ENCODE measurements around the gene PXK. TPM values are rescaled to one million over a fixed set of nuclear protein-coding genes. Genes with fewer than 3 reads are reported as not detected.

Gene PXK
- total and polyA plus RNA-seq, 10 of the 15 experiments (the other 5 are each of a cell fraction or from before 2014, with no cell fraction given): 8.4 to 38.0 (median 27.6) TPM

- CTCF ChIA-PET: interaction anchor here (1.0 kb wide), 1 partner anchor 295 kb away, joined by 3 read pairs; no protein-coding TSS in a partner anchor
- FAIRE-seq (no peak), DNase-seq (ENCODE audit: low read depth, low spot score) (no peak), ATAC-seq (no peak)
- TF ChIP-seq RAD51 (IDR thresholded peaks at IDR 0.05): no peak
- TF ChIP-seq SIX5 (IDR thresholded peaks at IDR 0.05; ENCODE audit: low read depth, low read length, severe bottlenecking): no peak
- no peak for TF ChIP-seq SREBF2 (IDR thresholded peaks at IDR 0.05; ENCODE audit: low read length)
- TF ChIP-seq CBFB (IDR thresholded peaks at IDR 0.05; ENCODE audit: low read depth): no peak
- TF ChIP-seq CHD4 (IDR thresholded peaks at IDR 0.05): no peak
- no peak for TF ChIP-seq SUZ12 (IDR thresholded peaks at IDR 0.05; ENCODE audit: unreplicated experiment)
- TF ChIP-seq, protein P1, sequence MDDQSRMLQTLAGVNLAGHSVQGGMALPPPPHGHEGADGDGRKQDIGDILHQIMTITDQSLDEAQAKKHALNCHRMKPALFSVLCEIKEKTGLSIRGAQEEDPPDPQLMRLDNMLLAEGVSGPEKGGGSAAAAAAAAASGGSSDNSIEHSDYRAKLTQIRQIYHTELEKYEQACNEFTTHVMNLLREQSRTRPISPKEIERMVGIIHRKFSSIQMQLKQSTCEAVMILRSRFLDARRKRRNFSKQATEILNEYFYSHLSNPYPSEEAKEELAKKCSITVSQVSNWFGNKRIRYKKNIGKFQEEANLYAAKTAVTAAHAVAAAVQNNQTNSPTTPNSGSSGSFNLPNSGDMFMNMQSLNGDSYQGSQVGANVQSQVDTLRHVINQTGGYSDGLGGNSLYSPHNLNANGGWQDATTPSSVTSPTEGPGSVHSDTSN (IDR thresholded peaks at IDR 0.05; ENCODE audit: insufficient replicate concordance, low read depth, low read length): no peak
- TF ChIP-seq CHD2 (IDR thresholded peaks at IDR 0.05; ENCODE audit: borderline replicate concordance, low read depth, low read length): no peak
- TF ChIP-seq RUNX3 (IDR thresholded peaks at IDR 0.05; ENCODE audit: low read length): no peak
- no peak for TF ChIP-seq BMI1 (IDR thresholded peaks at IDR 0.05; ENCODE audit: borderline replicate concordance)
- no peak for TF ChIP-seq BRCA1 (IDR thresholded peaks at IDR 0.05; ENCODE audit: low read depth, low read length)
- no peak for TF ChIP-seq BCL11A (IDR thresholded peaks at IDR 0.05; ENCODE audit: low read depth, low read length)
- TF ChIP-seq, protein P2, sequence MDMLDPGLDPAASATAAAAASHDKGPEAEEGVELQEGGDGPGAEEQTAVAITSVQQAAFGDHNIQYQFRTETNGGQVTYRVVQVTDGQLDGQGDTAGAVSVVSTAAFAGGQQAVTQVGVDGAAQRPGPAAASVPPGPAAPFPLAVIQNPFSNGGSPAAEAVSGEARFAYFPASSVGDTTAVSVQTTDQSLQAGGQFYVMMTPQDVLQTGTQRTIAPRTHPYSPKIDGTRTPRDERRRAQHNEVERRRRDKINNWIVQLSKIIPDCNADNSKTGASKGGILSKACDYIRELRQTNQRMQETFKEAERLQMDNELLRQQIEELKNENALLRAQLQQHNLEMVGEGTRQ (IDR thresholded peaks at IDR 0.05; ENCODE audit: borderline replicate concordance, low read depth, low read length): no peak
- no peak for TF ChIP-seq PML (IDR thresholded peaks at IDR 0.05; ENCODE audit: low read length)
- TF ChIP-seq ZNF207 (IDR thresholded peaks at IDR 0.05; ENCODE audit: borderline replicate concordance): no peak
- TF ChIP-seq STAT3 (IDR thresholded peaks at IDR 0.05; ENCODE audit: low read depth, low read length): no peak
- TF ChIP-seq, protein P3, sequence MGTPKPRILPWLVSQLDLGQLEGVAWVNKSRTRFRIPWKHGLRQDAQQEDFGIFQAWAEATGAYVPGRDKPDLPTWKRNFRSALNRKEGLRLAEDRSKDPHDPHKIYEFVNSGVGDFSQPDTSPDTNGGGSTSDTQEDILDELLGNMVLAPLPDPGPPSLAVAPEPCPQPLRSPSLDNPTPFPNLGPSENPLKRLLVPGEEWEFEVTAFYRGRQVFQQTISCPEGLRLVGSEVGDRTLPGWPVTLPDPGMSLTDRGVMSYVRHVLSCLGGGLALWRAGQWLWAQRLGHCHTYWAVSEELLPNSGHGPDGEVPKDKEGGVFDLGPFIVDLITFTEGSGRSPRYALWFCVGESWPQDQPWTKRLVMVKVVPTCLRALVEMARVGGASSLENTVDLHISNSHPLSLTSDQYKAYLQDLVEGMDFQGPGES (IDR thresholded peaks at IDR 0.05): no peak
- TF ChIP-seq, protein P4, sequence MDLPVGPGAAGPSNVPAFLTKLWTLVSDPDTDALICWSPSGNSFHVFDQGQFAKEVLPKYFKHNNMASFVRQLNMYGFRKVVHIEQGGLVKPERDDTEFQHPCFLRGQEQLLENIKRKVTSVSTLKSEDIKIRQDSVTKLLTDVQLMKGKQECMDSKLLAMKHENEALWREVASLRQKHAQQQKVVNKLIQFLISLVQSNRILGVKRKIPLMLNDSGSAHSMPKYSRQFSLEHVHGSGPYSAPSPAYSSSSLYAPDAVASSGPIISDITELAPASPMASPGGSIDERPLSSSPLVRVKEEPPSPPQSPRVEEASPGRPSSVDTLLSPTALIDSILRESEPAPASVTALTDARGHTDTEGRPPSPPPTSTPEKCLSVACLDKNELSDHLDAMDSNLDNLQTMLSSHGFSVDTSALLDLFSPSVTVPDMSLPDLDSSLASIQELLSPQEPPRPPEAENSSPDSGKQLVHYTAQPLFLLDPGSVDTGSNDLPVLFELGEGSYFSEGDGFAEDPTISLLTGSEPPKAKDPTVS (IDR thresholded peaks at IDR 0.05; ENCODE audit: low read depth, low read length): no peak
- H3K4me2 ChIP-seq (ENCODE audit: control insufficient read depth, insufficient read depth): no peak overlapping the region
- SMC1A ChIA-PET (ENCODE audit: uncharacterized antibody, unreplicated experiment): interaction anchor here (1.4 kb wide), 1 partner anchor 49 kb away, joined by 4 read pairs; no protein-coding TSS in a partner anchor
- in situ Hi-C loops (cut with MboI) (no loop called here), intact Hi-C loops (cut with micrococcal nuclease; ENCODE audit: unreplicated experiment) (no loop called here)
- no peak overlapping the region for H2AFZ ChIP-seq (ENCODE audit: control insufficient read depth, low read depth, low read length)
- H3K4me1 ChIP-seq (ENCODE audit: control insufficient read depth, insufficient read depth, low read length): no peaks in the 10 kb centered on the region
- H3K79me2 ChIP-seq (ENCODE audit: control insufficient read depth, insufficient read depth, low read length): no peaks in the 10 kb centered on the region
- H3K36me3 ChIP-seq (ENCODE audit: control insufficient read depth in 2 of 2, insufficient read depth in 2 of 2, low read length in 1 of 2): no peaks in the 10 kb centered on the region
- no peaks in the 10 kb centered on the region for H3K9me3 ChIP-seq (replicated peaks; ENCODE audit: control insufficient read depth, insufficient read depth, low read length)
- RAD21 ChIA-PET (ENCODE audit: unreplicated experiment): no interaction called here
- BruUV-seq (replicated peaks): no TSS peak
- no peak overlapping the region for H3K9ac ChIP-seq (ENCODE audit: control insufficient read depth, insufficient read depth, low read length)
- POLR2A ChIA-PET: no interaction called here
- H3K27ac ChIP-seq (ENCODE audit: control insufficient read depth, insufficient read depth): no peak overlapping the region
- no peaks in the 10 kb centered on the region for H3K27me3 ChIP-seq (replicated peaks in 1 of 2; ENCODE audit: control insufficient read depth in 2 of 2, insufficient read depth in 2 of 2, low read length in 1 of 2)
- WGBS (ENCODE audit: insufficient coverage, insufficient replicate concordance, low lambda C conversion rate, missing lambda C conversion rate): 37% methylated on average over 4 of the region's 4 CpGs
- no peaks in the 10 kb centered on the region for H4K20me1 ChIP-seq (ENCODE audit: control insufficient read depth, insufficient read depth)
- no peak overlapping the region for H3K4me3 ChIP-seq
Observed at GRCh38 chr3:58441514-58442450, 109.1 kb downstream of the PXK start.
